ENCODE results near the gene TNNC1. TPM values are rescaled to one million over a fixed set of nuclear protein-coding genes. Genes with fewer than 3 reads are reported as not detected.

Gene TNNC1
- total and polyA plus RNA-seq, 10 of the 15 experiments (the other 5 are each of a cell fraction or from before 2014, with no cell fraction given), result 0.13 to 1.3 (median 0.53) TPM; not detected in 2

GRCh38 chr3:52440671-52441070, 13.2 kb downstream of the TNNC1 start (continued):
- TF ChIP-seq CUX1 (IDR thresholded peaks at IDR 0.05; ENCODE audit: insufficient replicate concordance, low read depth, low read length) (no peak), YBX1 (IDR thresholded peaks at IDR 0.05) (no peak), TCF7 (IDR thresholded peaks at IDR 0.05; ENCODE audit: borderline replicate concordance) (no peak), FOS (IDR thresholded peaks at IDR 0.05; ENCODE audit: borderline replicate concordance, extremely low read depth, insufficient read length) (no peak), WRNIP1 (IDR thresholded peaks at IDR 0.05; ENCODE audit: borderline replicate concordance, low read depth, low read length) (no peak)

DNA sequence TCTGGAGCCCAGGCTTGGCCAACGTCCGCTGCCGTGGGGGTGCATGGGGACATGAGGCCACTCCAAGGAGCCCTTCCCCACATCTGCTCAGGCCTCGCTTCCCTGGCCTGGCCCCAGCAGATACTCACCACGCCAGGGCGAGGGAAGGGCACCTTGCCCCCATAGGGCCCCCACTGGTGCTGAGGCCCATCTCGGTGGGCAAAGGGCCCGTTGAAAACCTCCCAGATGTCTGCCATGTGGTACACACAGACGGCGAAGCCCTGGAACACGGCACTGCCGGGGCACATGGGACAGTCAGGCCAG, 13.6 kb downstream of the TNNC1 start:
- in situ Hi-C loops (cut with MboI), result no loop called here
- ChIA-PET CTCF (no interaction called here), RAD21 (ENCODE audit: unreplicated experiment) (no interaction called here)
- TF ChIP-seq STAT3 (IDR thresholded peaks at IDR 0.05; ENCODE audit: low read depth, low read length) (no peak), POLR2AphosphoS5 (IDR thresholded peaks at IDR 0.05; ENCODE audit: low read length) (no peak), NFYB (IDR thresholded peaks at IDR 0.05; ENCODE audit: insufficient read depth, low read depth, low read length) (no peak), NFIC (IDR thresholded peaks at IDR 0.05; ENCODE audit: low read depth, low read length) (no peak), RELA (IDR thresholded peaks at IDR 0.05; ENCODE audit: borderline replicate concordance, partially characterized antibody) (no peak)
- TF ChIP-seq, protein P1, sequence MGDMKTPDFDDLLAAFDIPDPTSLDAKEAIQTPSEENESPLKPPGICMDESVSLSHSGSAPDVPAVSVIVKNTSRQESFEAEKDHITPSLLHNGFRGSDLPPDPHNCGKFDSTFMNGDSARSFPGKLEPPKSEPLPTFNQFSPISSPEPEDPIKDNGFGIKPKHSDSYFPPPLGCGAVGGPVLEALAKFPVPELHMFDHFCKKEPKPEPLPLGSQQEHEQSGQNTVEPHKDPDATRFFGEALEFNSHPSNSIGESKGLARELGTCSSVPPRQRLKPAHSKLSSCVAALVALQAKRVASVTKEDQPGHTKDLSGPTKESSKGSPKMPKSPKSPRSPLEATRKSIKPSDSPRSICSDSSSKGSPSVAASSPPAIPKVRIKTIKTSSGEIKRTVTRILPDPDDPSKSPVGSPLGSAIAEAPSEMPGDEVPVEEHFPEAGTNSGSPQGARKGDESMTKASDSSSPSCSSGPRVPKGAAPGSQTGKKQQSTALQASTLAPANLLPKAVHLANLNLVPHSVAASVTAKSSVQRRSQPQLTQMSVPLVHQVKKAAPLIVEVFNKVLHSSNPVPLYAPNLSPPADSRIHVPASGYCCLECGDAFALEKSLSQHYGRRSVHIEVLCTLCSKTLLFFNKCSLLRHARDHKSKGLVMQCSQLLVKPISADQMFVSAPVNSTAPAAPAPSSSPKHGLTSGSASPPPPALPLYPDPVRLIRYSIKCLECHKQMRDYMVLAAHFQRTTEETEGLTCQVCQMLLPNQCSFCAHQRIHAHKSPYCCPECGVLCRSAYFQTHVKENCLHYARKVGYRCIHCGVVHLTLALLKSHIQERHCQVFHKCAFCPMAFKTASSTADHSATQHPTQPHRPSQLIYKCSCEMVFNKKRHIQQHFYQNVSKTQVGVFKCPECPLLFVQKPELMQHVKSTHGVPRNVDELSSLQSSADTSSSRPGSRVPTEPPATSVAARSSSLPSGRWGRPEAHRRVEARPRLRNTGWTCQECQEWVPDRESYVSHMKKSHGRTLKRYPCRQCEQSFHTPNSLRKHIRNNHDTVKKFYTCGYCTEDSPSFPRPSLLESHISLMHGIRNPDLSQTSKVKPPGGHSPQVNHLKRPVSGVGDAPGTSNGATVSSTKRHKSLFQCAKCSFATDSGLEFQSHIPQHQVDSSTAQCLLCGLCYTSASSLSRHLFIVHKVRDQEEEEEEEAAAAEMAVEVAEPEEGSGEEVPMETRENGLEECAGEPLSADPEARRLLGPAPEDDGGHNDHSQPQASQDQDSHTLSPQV (IDR thresholded peaks at IDR 0.05), result no peak
- TF ChIP-seq, protein P2, sequence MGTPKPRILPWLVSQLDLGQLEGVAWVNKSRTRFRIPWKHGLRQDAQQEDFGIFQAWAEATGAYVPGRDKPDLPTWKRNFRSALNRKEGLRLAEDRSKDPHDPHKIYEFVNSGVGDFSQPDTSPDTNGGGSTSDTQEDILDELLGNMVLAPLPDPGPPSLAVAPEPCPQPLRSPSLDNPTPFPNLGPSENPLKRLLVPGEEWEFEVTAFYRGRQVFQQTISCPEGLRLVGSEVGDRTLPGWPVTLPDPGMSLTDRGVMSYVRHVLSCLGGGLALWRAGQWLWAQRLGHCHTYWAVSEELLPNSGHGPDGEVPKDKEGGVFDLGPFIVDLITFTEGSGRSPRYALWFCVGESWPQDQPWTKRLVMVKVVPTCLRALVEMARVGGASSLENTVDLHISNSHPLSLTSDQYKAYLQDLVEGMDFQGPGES (IDR thresholded peaks at IDR 0.05), result no peak
- TF ChIP-seq, protein P3, sequence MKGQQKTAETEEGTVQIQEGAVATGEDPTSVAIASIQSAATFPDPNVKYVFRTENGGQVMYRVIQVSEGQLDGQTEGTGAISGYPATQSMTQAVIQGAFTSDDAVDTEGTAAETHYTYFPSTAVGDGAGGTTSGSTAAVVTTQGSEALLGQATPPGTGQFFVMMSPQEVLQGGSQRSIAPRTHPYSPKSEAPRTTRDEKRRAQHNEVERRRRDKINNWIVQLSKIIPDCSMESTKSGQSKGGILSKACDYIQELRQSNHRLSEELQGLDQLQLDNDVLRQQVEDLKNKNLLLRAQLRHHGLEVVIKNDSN (IDR thresholded peaks at IDR 0.05; ENCODE audit: borderline replicate concordance, extremely low read length, insufficient read depth, low read depth, low read length), result no peak

More for the DNA sequence above, 13.6 kb downstream of the TNNC1 start:
- DNase-seq (ENCODE audit: low read depth, low spot score) (no peak), FAIRE-seq (no peak), ATAC-seq (no peak)
- no peaks in the 10 kb centered on the region for H3K9me3 ChIP-seq (replicated peaks; ENCODE audit: control insufficient read depth, insufficient read depth, low read length)
- H2AFZ ChIP-seq (ENCODE audit: control insufficient read depth, low read depth, low read length), result no peak overlapping the region
- H3K27me3 ChIP-seq (replicated peaks in 1 of 2; ENCODE audit: control insufficient read depth in 2 of 2, insufficient read depth in 2 of 2, low read length in 1 of 2), result no peaks in the 10 kb centered on the region
- H3K4me1 ChIP-seq (ENCODE audit: control insufficient read depth, insufficient read depth, low read length), result no peaks in the 10 kb centered on the region
- intact Hi-C loops (cut with micrococcal nuclease; ENCODE audit: unreplicated experiment), result no loop called here
- H3K27ac ChIP-seq (ENCODE audit: control insufficient read depth, insufficient read depth), result no peak overlapping the region
- no TSS peak for BruUV-seq (replicated peaks)
- no peaks in the 10 kb centered on the region for H4K20me1 ChIP-seq (ENCODE audit: control insufficient read depth, insufficient read depth)
- SMC1A ChIA-PET (ENCODE audit: uncharacterized antibody, unreplicated experiment), result no interaction called here
- 28% methylated on average over 8 of the region's 12 CpGs for WGBS (ENCODE audit: insufficient coverage, insufficient replicate concordance, low lambda C conversion rate, missing lambda C conversion rate)
- no peaks in the 10 kb centered on the region for H3K79me2 ChIP-seq (ENCODE audit: control insufficient read depth, insufficient read depth, low read length)
- no peak overlapping the region for H3K9ac ChIP-seq (ENCODE audit: control insufficient read depth, insufficient read depth, low read length)
- H3K4me2 ChIP-seq (ENCODE audit: control insufficient read depth, insufficient read depth), result no peak overlapping the region
- no peak overlapping the region for H3K4me3 ChIP-seq
- POLR2A ChIA-PET, result no interaction called here
- no peaks in the 10 kb centered on the region for H3K36me3 ChIP-seq (ENCODE audit: control insufficient read depth in 2 of 2, insufficient read depth in 2 of 2, low read length in 1 of 2)
